ENCODE data around the gene SPINK8.
"Not testable (repeated sequence)": the region's sequence is repeated elsewhere in the genome, so short reads cannot be mapped to it uniquely, and the experiment has no call there.

SPINK8 gene

DNA sequence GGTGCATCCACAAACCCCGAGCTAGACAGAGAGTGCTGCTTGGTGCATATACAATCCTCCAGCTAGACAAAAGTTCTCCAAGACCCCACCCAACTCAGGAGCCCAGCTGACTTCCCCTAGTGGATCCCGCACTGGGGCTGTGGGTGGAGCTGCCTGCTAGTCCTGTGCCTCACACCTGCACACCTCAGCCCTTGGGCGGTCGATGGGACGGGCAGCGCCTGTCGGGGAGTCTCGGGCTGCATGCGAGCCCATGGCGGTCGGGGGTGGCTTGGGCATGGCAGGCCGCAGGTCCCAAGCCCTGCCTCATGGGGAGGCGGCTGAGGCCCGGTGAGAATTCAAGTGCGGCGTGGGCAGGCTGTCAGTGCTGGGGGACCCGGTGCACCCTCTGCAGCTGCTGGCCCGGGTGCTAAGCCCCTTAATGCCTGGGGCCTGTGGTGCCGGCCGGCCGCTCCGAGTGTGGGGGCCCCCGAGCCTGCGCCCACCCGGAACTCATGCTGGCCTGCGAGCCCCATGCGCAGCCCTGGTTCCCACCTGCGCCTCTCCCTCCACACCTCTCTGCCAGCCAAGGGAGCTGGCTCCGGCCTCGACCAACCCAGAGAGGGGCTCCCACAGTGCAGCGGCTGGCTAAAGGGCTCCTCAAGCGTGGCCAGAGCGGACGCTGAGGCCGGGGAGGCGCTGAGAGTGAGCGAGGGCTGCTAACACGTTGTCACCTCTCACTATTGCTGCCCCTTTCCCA is 61.5 kb downstream of the SPINK8 start:
- H3K4me3 ChIP-seq (ENCODE audit: low read depth, low read length) = no peak overlapping the region
- TF ChIP-seq, protein P1, sequence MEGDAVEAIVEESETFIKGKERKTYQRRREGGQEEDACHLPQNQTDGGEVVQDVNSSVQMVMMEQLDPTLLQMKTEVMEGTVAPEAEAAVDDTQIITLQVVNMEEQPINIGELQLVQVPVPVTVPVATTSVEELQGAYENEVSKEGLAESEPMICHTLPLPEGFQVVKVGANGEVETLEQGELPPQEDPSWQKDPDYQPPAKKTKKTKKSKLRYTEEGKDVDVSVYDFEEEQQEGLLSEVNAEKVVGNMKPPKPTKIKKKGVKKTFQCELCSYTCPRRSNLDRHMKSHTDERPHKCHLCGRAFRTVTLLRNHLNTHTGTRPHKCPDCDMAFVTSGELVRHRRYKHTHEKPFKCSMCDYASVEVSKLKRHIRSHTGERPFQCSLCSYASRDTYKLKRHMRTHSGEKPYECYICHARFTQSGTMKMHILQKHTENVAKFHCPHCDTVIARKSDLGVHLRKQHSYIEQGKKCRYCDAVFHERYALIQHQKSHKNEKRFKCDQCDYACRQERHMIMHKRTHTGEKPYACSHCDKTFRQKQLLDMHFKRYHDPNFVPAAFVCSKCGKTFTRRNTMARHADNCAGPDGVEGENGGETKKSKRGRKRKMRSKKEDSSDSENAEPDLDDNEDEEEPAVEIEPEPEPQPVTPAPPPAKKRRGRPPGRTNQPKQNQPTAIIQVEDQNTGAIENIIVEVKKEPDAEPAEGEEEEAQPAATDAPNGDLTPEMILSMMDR (IDR thresholded peaks at IDR 0.05; ENCODE audit: low read depth, low read length) = no peak
- TF ChIP-seq MYC (IDR thresholded peaks at IDR 0.05; ENCODE audit: low read depth, low read length) (no peak), MAX (IDR thresholded peaks at IDR 0.05; ENCODE audit: low read depth, low read length) (no peak), POLR2A (IDR thresholded peaks at IDR 0.05; ENCODE audit: extremely low read depth, insufficient read length) (no peak)
- no peak for DNase-seq (ENCODE audit: low read depth)

DNA sequence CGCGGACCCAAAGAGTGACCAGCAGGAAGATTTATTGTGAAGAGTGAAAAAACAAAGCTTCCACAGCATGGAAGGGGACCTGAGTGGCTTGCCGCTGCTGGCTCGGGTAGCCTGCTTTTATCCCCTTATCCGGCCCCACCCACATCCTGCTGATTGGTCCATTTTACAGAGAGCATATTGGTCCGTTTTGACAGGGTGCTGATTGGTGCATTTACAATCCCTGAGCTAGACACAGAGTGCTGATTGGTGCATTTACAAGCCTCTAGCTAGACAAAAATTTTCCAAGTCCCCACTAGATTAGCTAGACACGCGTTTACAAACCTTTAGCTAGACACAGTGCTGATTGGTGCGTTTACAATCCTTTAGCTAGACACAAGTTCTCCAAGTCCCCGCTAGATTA is 62.2 kb downstream of the SPINK8 start:
- H3K4me3 ChIP-seq (ENCODE audit: low read depth, low read length); DNase-seq (ENCODE audit: low read depth): not testable (repeated sequence)

- no peak overlapping the region for H3K4me3 ChIP-seq (ENCODE audit: low read depth, low read length)
- no peak for DNase-seq (ENCODE audit: low read depth)
- TF ChIP-seq MAX (IDR thresholded peaks at IDR 0.05; ENCODE audit: low read depth, low read length) (no peak), MYC (IDR thresholded peaks at IDR 0.05; ENCODE audit: low read depth, low read length) (no peak), POLR2A (IDR thresholded peaks at IDR 0.05; ENCODE audit: extremely low read depth, insufficient read length) (no peak)
- TF ChIP-seq, protein P1 (IDR thresholded peaks at IDR 0.05; ENCODE audit: low read depth, low read length) = no peak
These were observed 63.2 kb downstream of the SPINK8 start for GRCh38 chr3:48270306-48270705.

- H3K4me3 ChIP-seq (ENCODE audit: low read depth, low read length) = no peak overlapping the region
- TF ChIP-seq POLR2A (IDR thresholded peaks at IDR 0.05; ENCODE audit: extremely low read depth, insufficient read length) = no peak
- no peak for TF ChIP-seq MYC (IDR thresholded peaks at IDR 0.05; ENCODE audit: low read depth, low read length)
- TF ChIP-seq, protein P1 (IDR thresholded peaks at IDR 0.05; ENCODE audit: low read depth, low read length) = no peak
- no peak for DNase-seq (ENCODE audit: low read depth)
These were observed 63.9 kb downstream of the SPINK8 start for GRCh38 chr3:48269592-48269991.

DNA sequence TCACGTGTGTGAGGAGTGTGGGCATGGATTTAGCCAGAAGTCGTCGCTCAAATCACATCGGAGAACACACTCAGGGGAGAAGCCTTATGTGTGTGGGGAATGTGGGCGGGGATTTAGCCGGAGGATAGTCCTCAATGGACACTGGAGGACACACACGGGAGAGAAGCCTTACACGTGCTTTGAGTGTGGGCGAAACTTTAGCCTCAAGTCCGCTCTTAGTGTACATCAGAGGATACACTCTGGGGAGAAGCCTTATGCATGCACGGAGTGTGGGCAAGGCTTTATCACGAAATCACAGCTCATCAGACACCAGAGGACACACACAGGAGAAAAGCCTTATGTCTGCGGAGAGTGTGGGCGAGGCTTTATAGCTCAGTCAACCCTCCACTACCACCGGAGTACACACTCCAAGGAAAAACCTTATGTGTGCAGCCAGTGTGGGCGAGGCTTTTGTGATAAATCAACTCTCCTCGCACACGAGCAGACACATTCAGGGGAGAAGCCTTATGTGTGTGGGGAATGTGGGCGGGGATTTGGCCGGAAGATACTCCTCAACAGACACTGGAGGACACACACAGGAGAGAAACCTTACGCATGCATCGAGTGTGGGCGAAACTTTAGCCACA is 64.4 kb downstream of the SPINK8 start:
- H3K4me3 ChIP-seq (ENCODE audit: low read depth, low read length) = no peak overlapping the region
- TF ChIP-seq MAX (IDR thresholded peaks at IDR 0.05; ENCODE audit: low read depth, low read length) (no peak), POLR2A (IDR thresholded peaks at IDR 0.05; ENCODE audit: extremely low read depth, insufficient read length) (no peak)
- TF ChIP-seq, protein P1 (IDR thresholded peaks at IDR 0.05; ENCODE audit: low read depth, low read length) = no peak
- no peak for DNase-seq (ENCODE audit: low read depth)

- TF ChIP-seq, protein P1 (IDR thresholded peaks at IDR 0.05; ENCODE audit: low read depth, low read length) = no peak
- TF ChIP-seq POLR2A (IDR thresholded peaks at IDR 0.05; ENCODE audit: extremely low read depth, insufficient read length) (no peak), MYC (IDR thresholded peaks at IDR 0.05; ENCODE audit: low read depth, low read length) (no peak), MAX (IDR thresholded peaks at IDR 0.05; ENCODE audit: low read depth, low read length) (no peak)
- no peak overlapping the region for H3K4me3 ChIP-seq (ENCODE audit: low read depth, low read length)
- DNase-seq (ENCODE audit: low read depth) = no peak
These were observed 65.0 kb downstream of the SPINK8 start for GRCh38 chr3:48268381-48268935.

All from NB4 (cell line).